ENCODE results near the gene FAM241B.

DNA sequence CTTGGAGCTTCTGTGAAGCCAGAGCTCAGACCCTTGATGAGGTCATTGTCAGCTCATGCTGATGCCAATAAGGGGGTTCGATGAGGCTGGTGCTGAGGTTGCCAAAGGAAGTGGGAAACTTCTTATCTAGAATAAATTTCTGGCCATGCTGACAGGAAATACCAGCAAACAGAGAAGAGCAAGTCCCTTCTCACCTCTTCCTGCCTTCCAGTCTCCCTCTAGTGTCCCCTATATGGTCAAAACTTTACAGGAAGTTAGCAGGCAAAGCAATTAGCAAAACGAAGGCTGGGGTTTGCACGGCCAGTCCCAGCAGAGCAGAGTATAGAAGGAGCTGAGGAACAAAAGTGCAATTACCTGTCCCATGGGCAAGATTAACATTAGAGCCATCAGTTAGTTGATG, 41.7 kb upstream of the FAM241B start:
- TF ChIP-seq CTCF (IDR thresholded peaks at IDR 0.05) (no peak), POLR2A (IDR thresholded peaks at IDR 0.05) (no peak)

Data from body of pancreas (tissue), 4 donors.